ENCODE results near the gene RAD51B.

RAD51B gene

GRCh38 chr14:68230950-68231717, 411.6 kb downstream of the RAD51B start:
- Mint-ChIP-seq H3K9me3 (no peaks in the 10 kb centered on the region), H3K36me3 (no peaks in the 10 kb centered on the region), H3K27ac (no peak overlapping the region), H3K4me3 (no peak overlapping the region), H3K4me1 (peaks cover 6% of the 10 kb centered on the region)
- DNase-seq (ENCODE audit: low spot score in 2 of 2) (no peak), ATAC-seq (no peak)

DNA sequence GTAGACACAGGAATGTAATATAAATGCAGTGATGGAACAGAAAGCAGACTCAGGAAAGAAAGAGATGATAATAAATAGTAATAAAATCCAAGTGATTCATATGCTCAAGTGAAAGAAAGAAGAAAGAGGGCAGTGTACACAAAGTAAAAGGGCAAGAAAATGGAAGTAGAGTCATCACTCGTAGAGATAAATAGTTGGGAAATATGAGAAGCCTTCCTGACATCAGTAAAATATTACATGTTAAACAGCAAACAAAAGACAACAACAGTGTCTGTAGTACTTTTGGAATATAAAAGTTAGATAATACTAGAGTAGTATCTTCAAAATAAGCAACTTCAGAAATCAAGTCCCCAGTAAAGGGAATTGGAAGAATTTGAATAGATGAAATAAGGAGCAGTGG, 412.3 kb downstream of the RAD51B start:
- Mint-ChIP-seq H3K36me3 (no peaks in the 10 kb centered on the region), H3K4me1 (peaks cover 6% of the 10 kb centered on the region), H3K4me3 (no peak overlapping the region), H3K9me3 (no peaks in the 10 kb centered on the region), H3K27ac (no peak overlapping the region)
- no peak for DNase-seq (ENCODE audit: low spot score in 2 of 2)
- no peak for ATAC-seq

- Mint-ChIP-seq H3K9me3 (no peaks in the 10 kb centered on the region), H3K27ac (no peak overlapping the region), H3K4me3 (no peak overlapping the region), H3K4me1 (peaks cover 6% of the 10 kb centered on the region), H3K36me3 (no peaks in the 10 kb centered on the region)
- peak; percentile 96 for ATAC-seq
- peak; percentile 28 to 61 for DNase-seq (ENCODE audit: low spot score in 2 of 2)
These were observed 412.9 kb downstream of the RAD51B start for GRCh38 chr14:68232300-68233055.

GRCh38 chr14:68233101-68233784, 413.7 kb downstream of the RAD51B start:
- no peaks in the 10 kb centered on the region for H3K36me3 Mint-ChIP-seq
- H3K4me3 Mint-ChIP-seq: no peak overlapping the region
- ATAC-seq (no peak), DNase-seq (ENCODE audit: low spot score in 2 of 2) (no peak)
- H3K9me3 Mint-ChIP-seq: no peaks in the 10 kb centered on the region
- peaks cover 6% of the 10 kb centered on the region for H3K4me1 Mint-ChIP-seq
- H3K27ac Mint-ChIP-seq: no peak overlapping the region

- Mint-ChIP-seq H3K36me3 (no peaks in the 10 kb centered on the region), H3K27ac (no peak overlapping the region), H3K4me1 (peaks cover 8% of the 10 kb centered on the region), H3K9me3 (no peaks in the 10 kb centered on the region), H3K4me3 (no peak overlapping the region)
- no peak for DNase-seq (ENCODE audit: low spot score in 2 of 2)
- ATAC-seq: no peak
These were observed 414.7 kb downstream of the RAD51B start for GRCh38 chr14:68234101-68234905.

DNA sequence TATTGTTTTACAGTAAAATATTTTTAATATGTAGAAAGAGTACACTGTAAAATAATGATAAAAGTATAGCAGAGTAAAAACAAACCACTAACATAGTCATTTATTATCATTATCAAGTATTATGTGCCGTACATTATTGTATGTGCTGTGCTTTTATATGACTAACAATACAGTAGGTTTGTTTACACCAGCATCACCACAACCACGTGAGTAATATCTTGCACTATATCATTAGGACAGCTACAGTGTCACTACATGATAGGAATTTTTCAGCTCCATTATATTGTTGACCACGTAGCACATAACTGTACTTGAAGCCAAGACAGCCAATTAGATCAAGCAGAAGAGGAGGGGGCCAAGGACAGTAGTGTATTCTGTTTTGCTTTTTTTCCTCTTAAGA, 415.4 kb downstream of the RAD51B start:
- H3K4me1 Mint-ChIP-seq: peaks cover 10% of the 10 kb centered on the region
- ATAC-seq (no peak), DNase-seq (ENCODE audit: low spot score in 2 of 2) (no peak)
- H3K4me3 Mint-ChIP-seq: no peak overlapping the region
- no peaks in the 10 kb centered on the region for H3K9me3 Mint-ChIP-seq
- no peak overlapping the region for H3K27ac Mint-ChIP-seq
- no peaks in the 10 kb centered on the region for H3K36me3 Mint-ChIP-seq

- peaks cover 7% of the 10 kb centered on the region for H3K4me1 Mint-ChIP-seq
- no peak for ATAC-seq
- no peak for DNase-seq (ENCODE audit: low spot score in 2 of 2)
- H3K9me3 Mint-ChIP-seq: no peaks in the 10 kb centered on the region
- H3K27ac Mint-ChIP-seq: no peak overlapping the region
- no peaks in the 10 kb centered on the region for H3K36me3 Mint-ChIP-seq
- H3K4me3 Mint-ChIP-seq: no peak overlapping the region
These were observed 417.2 kb downstream of the RAD51B start for GRCh38 chr14:68236582-68237458.

DNA sequence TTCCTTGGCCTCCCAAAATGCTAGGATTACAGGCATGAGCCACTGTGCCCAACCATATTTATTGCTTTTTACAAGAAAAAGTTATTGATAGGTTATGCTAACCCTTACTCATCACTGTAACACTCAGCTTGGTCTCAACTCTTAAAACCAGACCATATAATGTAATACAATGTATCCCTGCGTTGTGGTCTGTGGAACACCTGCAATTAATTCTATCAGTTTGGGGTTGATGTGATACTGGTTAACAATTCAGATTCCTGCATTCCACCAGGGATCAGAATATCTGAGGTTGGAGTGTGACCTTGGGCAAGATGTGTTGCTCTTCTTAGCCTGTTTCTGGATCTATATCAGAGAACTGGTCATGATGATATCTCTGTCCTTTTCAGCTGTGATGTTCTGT, 419.0 kb downstream of the RAD51B start:
- Mint-ChIP-seq H3K27ac (no peak overlapping the region), H3K4me3 (no peak overlapping the region), H3K9me3 (no peaks in the 10 kb centered on the region), H3K36me3 (no peaks in the 10 kb centered on the region), H3K4me1 (peaks cover 8% of the 10 kb centered on the region)
- DNase-seq (ENCODE audit: low spot score in 2 of 2): no peak
- no peak for ATAC-seq

- DNase-seq (ENCODE audit: low spot score in 2 of 2) (no peak), ATAC-seq (no peak)
- no peak overlapping the region for H3K27ac Mint-ChIP-seq
- no peaks in the 10 kb centered on the region for H3K9me3 Mint-ChIP-seq
- peaks cover 13% of the 10 kb centered on the region for H3K4me1 Mint-ChIP-seq
- H3K4me3 Mint-ChIP-seq: no peak overlapping the region
- no peaks in the 10 kb centered on the region for H3K36me3 Mint-ChIP-seq
These were observed 419.4 kb downstream of the RAD51B start for GRCh38 chr14:68238976-68239375.

DNA sequence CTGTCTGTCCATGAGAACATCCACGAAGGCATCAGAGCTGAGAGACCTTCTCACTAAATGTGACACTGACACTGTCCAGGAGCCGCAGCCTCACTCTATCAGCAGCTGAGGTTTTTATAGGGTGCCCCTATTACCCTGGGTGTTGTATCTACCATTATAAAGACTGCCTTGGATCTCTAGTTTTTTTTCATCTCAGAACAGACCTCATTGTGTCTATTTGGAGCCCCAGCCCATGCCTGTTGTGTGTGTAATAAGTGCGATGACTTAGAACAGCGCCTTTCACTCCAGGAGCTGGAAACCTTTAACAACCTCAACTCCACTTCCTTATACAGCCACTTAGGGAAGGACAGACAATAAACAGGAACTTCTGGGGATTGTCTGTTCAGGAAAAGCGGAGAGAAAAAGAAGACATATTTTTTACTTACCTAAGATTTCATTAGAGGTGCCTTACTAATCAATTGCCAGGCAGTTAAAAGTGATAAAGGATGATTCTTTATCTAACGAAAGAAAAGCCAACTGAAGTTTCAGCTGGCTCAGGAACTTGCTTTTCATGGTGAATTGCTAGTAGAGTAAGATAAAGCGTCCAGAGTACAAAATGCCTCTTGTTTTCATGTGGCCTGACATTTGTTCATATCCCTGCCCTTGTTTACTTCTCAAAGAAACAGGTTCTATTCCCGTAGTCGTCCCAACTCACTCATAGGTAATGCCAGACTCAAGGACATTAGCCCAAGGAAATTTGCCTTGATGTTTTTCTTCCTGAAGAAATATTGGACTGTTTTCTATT, 420.6 kb downstream of the RAD51B start:
- DNase-seq (ENCODE audit: low spot score in 2 of 2) (no peak), ATAC-seq (no peak)
- H3K36me3 Mint-ChIP-seq: no peaks in the 10 kb centered on the region
- no peaks in the 10 kb centered on the region for H3K9me3 Mint-ChIP-seq
- no peak overlapping the region for H3K27ac Mint-ChIP-seq
- H3K4me1 Mint-ChIP-seq: peaks cover 13% of the 10 kb centered on the region
- H3K4me3 Mint-ChIP-seq: no peak overlapping the region

DNA sequence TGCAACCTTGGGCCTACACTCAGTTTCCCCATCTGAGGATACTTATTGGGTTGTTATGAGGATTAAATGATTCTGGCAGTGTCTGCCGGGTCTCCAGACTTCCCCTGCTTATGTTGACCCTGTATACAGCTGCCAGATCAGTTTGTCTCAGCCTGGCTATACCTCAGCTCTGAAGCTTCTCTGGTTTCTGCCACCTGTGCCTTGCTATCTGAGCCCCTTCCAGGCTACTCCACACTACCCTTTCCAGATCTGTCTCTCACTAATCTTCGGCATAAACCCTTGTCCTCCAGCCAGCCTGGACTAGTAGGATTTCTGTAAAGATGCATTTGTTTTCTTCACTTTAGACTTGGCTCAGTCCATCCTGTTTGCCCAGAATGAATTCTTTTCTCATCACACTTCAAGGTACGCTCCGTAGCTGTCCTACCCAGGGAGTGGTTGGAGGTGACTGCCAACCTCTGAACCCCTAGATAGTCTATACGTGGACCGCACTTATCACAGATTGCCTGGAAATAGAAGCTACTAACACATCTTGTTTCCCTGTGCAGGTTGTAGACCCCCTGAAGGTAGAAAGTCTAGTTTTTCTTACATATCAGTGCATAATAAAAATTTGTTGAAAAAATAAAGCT, 422.4 kb downstream of the RAD51B start:
- H3K4me1 Mint-ChIP-seq: peaks cover 13% of the 10 kb centered on the region
- no peak for DNase-seq (ENCODE audit: low spot score in 2 of 2)
- no peak overlapping the region for H3K27ac Mint-ChIP-seq
- no peaks in the 10 kb centered on the region for H3K36me3 Mint-ChIP-seq
- no peak for ATAC-seq
- no peak overlapping the region for H3K4me3 Mint-ChIP-seq
- no peaks in the 10 kb centered on the region for H3K9me3 Mint-ChIP-seq

GRCh38 chr14:68243450-68244010, 424.0 kb downstream of the RAD51B start:
- Mint-ChIP-seq H3K36me3 (no peaks in the 10 kb centered on the region), H3K4me3 (no peak overlapping the region), H3K9me3 (no peaks in the 10 kb centered on the region), H3K4me1 (peaks cover 13% of the 10 kb centered on the region), H3K27ac (no peak overlapping the region)
- DNase-seq (ENCODE audit: low spot score in 2 of 2) (no peak), ATAC-seq (no peak)

DNA sequence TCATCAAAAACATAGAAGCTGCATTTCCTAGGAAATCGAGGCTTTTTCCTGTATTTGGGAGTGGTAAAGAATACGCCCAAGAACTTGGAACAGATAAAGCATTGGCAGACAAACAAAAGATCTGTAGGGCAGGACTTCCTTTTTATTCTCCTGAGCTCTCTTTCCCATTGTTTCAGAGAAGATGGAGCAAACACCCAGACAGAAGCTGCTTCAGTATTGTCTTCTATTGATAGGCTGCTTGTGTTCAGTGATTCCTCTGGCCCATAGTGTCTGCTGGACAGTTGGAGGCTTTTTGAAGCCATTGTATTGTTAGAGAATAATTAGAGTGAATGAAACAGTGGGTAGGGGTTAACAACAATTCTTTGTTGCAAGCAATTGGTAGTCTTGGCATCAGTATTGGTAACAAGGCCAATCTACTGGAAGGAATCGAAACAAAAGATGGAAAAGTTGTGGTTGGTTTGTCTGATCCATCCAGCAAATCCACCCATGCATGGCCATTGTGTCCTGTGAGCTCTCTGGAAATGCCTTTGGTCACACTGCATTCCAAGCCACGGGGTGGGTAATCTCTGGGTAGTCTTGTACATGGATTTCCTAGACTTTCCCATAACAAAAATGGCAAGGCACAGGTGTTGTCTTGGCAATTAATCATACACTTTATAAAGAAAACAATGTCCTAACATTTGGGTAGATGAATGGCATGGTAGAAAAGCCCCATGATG, 424.8 kb downstream of the RAD51B start:
- Mint-ChIP-seq H3K4me3 (no peak overlapping the region), H3K4me1 (peaks cover 9% of the 10 kb centered on the region), H3K36me3 (no peaks in the 10 kb centered on the region), H3K27ac (no peak overlapping the region), H3K9me3 (no peaks in the 10 kb centered on the region)
- DNase-seq (ENCODE audit: low spot score in 2 of 2) (no peak), ATAC-seq (no peak)
